HG03103 (cell line): ENCODE measurements around the gene UTP11.
"Not testable (repeated sequence)": the region's sequence is repeated elsewhere in the genome, so short reads cannot be mapped to it uniquely, and the experiment has no call there.

Experiments
- ATAC-seq: cut with Tn5 transposase; IDR thresholded peaks from one replicate; pipeline ENCODE4 v1.9.1; 2021; ENCODE audit warnings: low read depth; ENCODE audit not compliant: unreplicated experiment

UTP11 gene, protein sequence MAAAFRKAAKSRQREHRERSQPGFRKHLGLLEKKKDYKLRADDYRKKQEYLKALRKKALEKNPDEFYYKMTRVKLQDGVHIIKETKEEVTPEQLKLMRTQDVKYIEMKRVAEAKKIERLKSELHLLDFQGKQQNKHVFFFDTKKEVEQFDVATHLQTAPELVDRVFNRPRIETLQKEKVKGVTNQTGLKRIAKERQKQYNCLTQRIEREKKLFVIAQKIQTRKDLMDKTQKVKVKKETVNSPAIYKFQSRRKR

DNA sequence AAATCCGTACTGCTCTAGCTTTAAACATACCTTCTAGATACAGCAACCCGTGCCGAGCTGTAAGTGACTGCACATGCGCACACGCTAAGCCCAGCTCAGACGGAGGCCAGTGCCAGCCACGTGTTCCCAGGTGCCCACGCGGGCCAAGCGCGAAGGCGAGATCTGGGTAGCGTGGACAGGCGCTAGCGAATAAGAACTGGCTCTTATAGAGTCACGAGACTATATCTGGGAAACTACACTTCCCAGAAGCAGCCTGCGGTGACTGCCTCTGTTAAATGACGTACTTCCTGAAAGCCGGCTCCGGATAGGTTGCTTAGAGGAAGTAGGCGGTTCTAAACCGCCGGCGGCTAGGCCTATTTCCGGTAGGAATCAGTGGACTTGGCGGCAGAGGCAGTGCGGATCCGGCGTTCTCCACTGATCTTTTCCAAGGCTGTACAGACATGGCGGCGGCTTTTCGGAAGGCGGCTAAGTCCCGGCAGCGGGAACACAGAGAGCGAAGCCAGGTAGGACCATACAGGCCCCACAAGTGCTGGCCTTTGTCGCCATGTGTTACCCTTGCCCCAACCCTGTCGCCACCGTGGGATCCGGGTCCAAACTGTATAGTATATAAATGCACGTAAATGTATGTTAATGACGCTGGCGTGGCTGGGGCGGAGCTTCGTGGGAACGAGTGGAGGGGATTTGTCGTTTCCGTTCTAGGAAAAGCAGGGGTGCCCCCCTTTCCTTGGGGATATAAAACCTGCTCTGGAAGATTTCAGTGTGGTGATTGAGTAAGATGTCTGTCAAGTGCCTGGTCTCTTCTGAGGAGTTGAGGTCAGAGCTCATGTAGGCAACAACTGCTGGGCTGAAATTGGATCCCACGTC, at the start of gene UTP11:
TSS of gene UTP11 (plus strand) at position 372 of the 864 bp plus-strand sequence. CDS start at position 441, 69 bp downstream.
- peak; percentile 92 for ATAC-seq

DNA sequence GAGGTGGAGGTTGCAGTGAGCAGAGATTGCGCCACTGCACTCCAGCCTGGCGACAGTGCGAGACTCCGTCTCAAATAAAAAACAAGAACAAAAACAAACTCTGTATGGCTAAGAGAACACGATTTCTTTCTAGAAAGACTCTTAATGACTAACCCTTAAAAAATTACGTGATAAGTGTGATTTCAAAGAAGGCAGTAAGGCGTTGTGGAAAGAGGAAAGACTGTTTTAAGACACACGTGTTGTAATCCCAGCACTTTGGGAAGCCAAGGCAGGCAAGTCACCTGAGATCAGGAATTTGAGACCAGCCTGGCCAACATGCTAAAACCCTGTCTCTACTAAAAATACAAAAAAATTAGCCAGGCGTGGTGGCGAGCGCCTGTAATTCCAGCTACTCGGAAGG, 48.4 kb upstream of the UTP11 start:
- ATAC-seq: not testable (repeated sequence)

DNA sequence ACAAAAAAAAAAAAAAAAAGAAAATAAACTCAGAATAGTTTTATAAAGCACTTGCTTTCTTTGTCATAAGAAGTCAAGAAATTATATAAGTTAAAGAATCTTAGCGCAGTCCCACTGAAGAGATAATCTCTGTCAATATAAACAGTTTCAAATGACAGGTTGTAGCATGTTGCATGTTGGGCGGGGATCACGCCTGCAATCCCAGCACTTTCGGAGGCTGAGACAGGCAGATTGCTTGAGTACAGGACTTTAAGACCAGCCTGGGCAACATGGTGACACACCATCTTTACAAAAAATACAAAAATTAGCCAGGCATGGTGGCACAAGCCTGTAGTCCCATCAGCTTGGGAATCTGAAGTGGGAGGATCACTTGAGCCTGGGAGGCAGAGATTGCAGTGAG, 47.2 kb upstream of the UTP11 start:
- ATAC-seq: no peak

DNA sequence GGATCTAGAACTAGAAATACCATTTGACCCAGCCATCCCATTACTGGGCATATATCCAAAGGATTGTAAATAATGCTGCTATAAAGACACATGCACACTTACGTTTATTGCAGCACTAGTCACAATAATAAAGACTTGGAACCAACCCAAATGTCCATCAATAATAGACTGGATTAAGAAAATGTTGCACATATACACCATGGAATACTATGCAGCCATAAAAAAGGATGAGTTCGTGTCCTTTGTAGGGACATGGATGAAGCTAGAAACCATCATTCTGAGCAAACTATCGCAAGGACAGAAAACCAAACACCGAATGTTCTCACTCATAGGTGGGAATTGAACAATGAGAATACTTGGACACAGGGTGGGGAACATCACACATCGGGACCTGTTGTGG, 38.9 kb upstream of the UTP11 start:
- not testable (repeated sequence) for ATAC-seq

DNA sequence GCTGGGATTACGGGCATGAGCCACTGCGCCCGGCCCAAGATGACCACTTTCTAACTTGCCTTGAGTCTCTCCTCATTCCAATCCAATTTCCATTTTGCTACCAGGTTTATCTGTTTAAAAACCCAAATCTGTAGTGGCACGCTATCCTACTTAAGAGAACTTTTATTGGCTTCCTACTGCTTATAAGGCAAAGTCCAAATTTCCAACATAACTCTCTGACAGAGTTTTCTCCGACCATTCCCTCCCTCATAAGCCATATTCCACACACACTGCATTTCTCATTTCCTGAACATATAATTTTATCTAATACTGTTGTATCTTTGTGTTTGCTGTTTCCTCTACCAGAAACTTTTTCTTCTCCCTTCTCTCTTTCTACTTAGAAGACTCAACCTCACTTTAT, 38.0 kb upstream of the UTP11 start:
- ATAC-seq: no peak

DNA sequence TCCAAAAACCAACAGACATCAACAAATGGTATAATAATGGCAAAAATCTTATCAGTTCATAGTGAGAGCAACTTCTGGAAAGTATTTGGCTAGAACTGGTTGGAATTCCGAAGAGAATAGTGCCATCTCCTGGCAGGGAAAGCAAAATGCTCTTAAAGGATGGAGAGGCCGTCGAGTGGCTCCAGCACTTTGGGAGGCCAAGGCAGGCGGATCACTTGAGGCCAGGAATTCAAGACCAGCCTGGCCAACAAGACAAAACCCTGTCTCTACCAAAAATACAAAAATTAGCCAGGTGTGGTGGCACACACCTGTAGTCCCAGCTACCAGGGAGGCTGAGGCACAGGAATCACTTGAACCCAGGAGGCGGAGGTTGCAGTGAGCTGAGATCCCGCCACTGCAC, 37.5 kb upstream of the UTP11 start:
- not testable (repeated sequence) for ATAC-seq

DNA sequence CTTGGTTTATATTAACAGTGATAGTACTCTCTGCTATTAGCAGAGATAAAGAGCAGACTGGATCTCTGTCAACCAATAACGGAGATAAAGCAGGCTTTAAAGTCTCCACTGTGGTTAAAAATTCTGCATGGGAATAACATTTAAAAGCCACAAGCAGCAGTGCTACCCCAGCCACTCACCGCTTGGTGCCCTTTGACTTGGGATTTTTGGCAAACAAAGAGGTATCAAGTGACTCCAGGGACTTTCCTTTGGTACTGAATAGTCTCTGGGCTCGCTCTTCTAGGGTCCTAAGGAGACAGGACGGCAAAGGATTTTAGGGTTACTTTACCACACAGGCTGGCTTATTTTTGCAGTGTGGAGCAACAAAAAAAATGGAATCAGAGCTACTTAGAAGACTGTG, 34.0 kb upstream of the UTP11 start:
- ATAC-seq: no peak

DNA sequence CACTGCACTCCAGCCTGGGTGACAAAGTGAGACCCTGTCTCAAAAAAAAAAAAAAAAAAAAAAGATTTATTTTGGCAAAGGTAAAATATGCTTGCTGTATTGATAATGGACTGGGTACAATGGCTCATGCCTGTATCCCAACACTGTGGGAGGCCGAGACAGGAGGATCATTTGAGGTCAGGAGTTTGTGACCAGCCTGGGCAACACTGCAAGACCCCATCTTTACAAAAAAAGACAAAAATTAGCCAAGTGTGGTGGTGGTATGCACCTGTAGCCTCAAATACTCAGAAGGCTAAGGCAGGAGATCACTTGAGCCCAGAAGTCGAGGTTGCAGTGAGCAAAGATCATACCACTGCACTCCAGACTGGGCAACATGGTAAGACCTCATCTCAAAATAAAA, 29.0 kb upstream of the UTP11 start:
- no peak for ATAC-seq

DNA sequence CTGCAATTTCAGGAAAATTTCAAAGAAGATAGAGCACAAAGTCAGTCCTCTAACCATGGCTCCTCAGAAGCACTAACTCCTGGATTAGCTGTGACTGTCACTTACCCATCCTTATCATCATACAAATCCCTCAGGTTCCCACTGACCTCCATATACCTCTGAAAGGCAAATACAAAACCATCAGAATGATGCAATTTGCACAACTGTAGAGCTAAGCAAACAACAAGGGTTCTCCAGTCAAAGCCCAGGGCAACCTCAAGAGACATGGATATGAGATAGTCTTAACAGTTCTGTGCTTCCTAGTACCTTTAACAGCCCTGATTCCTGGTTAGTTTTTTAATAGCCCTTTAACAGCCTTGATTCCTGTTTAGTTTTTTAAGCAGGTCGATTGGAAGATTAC, 24.9 kb upstream of the UTP11 start:
- ATAC-seq: no peak

DNA sequence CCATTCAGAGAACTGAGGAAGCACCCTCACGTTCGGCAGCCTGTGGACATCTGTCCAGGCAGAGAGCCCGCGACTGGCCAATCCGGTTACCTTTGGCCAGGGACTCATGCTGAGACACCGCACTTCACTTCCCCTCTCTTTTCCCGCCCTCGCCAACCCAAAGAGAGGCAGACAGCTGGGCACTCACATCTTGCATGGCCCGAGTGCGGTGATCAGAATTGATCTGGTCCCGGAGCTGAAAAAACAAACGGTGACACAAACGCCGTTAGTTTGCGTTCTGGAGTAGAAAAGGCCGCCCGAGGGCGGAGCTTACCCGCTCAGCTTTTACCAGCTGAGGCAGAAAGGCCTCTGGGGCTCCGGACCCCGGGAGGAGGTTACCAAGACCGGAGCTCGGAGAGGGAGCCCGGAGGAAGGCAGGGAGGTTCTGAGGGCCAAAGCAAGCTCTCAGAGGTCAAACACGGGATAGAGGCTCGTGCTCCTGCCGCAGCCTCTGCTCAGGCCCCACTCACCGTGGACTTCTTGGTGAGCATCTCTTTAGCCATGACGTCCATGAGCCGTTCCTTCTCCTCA, 23.1 kb upstream of the UTP11 start:
- ATAC-seq: peak; percentile 30

DNA sequence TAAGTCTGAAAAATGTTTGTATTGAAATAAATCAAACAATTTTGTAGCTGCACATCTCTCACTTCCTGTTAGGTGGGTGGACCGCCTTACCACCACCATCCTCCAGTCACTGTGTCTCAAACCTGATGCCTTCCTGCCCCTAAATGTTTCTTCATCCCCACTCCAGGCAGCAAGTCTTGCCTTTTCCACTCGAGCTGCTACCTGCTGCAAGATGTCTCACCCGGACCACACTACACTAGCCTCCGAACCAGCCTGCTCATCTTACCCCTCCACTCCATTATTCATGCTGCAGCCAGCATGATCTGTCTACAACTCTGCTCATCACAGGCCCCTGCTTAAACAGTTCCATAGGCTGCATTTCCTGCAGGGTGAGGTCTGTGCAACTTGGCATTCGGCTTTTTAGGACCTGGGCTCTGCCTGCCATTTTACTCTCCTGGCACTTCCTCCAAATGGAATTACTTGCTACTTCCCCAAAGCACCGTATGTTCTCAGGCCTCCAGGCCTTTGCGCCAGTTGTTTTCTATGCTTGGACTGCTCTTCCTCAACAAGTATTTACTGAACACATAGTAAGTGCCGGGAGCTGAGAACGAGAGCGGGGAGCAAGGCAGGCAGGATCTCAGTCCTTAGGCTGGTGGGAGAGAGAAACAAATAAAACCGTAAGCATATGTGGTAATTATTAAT, 17.5 kb upstream of the UTP11 start:
- no peak for ATAC-seq

DNA sequence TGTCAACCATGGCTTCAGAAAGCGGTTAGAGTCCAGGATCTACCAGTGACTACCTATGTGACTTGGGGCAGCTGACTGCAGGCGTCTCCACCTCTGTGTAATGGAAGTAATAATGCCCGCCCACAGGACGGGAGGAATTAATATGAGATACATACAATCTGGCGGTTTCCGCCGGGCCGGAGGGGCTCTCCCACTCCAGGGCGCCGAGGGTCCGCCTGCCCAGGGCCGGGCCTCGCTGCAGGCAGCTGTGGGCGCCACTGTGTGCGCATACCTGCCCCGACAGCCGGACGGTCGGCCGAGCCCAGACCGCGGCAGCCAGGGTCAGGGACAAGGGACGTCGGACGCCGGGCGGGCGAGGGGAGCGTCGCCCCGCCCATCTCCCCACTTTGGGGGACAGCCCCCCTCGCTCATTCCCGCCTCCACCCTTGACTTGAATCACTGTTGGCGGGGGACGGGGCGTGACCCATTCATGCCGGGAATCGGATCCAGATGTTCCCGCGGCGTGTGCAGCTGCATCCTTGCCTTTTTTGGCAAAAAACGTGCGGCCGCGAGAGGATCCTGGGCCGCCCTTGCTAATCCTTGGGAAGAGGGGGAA, 16.7 kb upstream of the UTP11 start:
- no peak for ATAC-seq

DNA sequence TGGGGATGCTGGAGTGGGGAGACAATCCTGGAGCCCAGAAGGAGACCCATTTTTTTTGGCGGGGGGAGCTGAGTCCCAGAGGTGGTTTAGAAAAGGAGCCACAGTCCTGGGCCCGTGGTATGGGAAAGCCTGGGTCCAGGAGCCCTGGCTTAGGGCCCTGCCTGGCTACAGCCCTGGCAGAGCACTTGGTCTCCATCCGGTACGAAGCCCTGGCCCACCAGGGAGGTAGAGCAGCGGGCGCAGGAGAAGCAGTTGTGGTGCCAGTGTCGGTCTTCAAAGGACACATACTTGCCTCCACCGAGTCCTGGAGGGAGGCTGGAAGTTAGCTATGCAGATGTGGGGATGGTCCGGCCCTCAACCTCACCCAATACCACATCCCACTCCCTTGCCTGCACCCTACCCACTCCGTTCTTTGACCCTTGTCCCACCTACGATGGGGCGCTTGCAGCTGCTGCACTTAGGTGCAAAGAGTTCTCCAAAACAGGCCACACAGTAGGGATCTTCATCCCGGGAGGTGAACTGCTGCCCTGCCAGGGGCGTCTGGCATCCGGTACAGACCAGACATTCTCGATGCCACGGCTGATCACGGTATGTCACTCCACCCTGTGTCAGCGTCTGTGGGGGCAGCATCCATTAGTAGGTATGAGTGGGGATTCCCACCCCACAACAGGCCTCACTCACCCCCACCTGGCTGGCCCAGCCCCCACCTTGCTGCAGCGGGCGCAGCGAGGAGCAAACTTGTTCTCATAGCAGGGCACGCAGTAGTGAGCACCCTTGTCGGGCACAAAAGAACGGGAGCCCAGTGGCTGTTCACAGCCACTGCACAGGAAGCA, 15.1 kb upstream of the UTP11 start:
- no peak for ATAC-seq

DNA sequence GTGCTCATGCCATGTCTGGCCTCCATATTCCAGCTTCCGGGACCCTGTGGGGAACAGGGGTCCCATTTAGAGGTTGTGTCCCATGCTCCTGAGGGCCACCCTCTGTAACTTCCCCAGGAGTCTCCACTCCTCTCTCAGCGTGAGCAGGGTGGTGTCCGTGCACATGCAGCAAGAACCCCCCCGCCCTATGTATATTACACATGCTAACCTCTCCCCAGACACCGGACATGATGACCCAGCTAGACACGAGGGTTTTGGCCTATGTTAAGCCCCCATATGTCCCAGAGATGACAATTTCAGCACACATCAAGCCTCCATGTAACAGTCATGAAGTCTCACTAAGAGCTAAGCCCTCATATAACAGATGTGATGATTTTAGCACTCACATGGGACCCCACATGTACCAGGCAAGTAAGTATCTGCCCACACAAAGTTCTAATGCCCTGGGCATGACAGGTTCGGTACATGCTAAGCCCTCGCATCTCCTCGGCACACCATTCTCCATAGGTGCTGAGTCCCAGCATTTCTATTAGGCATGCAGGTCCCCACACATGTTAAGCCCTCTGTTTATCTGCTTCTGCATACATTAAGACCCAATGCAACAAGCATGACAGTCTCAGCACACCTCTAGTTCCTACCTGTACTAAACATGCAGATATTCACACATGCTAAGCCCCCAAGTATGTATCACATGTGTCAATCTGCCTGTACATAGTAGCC, 14.3 kb upstream of the UTP11 start:
- ATAC-seq: no peak

DNA sequence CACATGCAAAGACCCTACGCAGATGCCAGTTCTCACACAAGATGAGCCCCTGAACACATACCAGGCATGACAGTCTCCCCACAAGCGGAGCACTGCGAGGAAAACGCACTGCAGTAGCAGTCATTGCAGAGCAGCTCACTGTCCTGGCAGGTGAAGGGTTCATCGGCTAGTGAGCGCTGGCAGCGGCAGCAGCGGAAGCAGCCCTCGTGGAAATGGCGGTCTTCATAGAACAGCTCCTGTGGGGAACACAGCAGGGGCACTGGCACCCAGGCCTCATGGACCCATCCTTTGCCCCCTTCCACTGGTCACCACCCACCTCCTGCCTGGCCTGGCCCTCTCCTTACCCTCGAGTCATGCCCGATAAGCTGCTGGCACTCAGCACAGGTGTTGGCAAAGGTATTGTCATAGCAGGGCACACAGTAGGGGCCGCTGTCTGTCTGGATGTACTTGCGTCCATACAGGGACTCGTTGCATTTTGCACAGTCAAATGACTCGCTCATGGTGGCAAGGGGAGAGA, 13.6 kb upstream of the UTP11 start:
- no peak for ATAC-seq

DNA sequence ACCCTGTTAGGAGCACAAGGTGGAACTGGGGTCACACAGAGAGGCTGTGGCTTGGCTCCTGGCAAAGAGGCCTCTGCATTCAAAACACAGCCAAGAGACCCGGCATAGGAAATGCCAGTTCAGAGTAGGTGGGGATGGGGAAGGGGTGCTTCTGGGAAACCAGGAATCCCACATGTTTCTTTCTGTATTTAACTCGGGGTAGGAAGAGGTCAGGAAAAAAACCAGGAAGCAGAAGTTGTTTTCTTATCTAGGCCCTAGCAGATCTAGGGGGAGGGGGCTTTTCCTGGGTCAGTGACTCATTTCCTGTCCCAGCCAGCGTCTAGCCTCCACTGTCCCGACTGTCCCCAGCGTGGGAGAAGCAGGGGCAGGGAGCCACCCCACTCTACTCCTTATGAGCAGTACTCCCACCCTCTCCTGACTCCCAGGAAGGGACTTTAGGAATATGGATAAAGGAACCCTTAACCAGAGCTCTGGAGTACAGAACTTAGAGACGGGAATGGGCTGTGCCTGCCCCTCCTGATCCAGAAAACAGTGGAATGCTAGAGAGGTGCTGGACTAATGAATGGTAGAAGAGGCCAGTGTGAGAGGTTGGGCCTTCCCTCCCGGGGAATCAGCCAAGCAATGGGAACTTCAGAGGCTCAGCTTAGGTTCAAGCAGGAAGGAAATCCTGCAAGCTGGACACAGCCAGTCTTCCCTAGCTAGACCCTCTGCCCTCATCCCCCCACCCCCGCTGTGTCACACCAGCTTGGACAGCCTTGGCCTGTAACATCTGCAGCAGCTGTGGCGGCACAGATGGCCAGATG, 12.9 kb upstream of the UTP11 start:
- ATAC-seq: no peak

DNA sequence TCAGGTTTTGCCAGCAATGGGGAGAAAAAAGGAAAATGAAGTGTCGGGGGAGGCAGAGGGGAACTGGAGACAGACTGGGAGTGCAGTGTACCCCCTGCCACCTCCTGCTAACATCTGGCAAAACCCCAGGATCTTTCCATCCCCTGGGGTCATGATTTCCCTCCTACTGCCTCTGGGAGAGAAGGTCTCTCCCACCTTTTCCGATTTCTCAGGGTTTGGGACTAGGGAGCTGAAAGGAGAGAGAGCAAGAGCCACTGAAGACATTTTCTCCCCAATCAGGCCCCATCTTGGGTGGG, 12.4 kb upstream of the UTP11 start:
- ATAC-seq: no peak
